ENCODE measurements around the gene TGFBR3.

Gene TGFBR3

DNA sequence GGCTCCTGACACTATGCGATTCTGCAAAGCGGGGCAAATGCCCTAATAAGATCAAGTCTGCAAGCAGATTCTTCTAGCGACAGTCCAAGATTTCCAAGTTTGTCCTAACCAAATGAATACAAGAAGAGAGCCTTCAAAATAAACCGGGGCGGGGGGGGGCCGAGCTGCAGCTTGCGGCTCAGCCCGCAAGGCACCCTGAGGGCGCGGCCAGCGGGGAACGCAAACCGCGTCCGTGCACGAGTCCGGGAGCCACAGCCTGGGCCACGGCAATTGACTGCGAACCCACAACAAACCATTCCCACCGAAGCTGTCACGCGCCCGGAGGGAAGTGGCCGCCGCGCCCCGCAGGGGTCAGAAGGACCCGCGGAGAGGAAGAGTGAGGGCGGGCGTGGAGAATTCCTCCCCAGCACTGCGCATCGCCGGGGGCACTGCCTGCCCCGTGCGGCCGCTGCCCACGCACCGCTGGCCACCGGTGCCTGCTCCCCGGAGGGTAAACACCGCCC, 687 bp downstream of the TGFBR3 start:
- no peak for DNase-seq
- in situ Hi-C loops (cut with MboI; ENCODE audit: low pct_unique_long_range_greater_than_20kb, low sequenced_read_pairs) = no loop called here

GRCh38 chr1:91884459-91885212, 1.3 kb downstream of the TGFBR3 start:
- peak; percentile 35 for DNase-seq
- in situ Hi-C loops (cut with MboI; ENCODE audit: low pct_unique_long_range_greater_than_20kb, low sequenced_read_pairs) = no loop called here

GRCh38 chr1:91883470-91883869, 2.5 kb downstream of the TGFBR3 start:
- in situ Hi-C loops (cut with MboI; ENCODE audit: low pct_unique_long_range_greater_than_20kb, low sequenced_read_pairs) = no loop called here
- peak; percentile 28 for DNase-seq

DNA sequence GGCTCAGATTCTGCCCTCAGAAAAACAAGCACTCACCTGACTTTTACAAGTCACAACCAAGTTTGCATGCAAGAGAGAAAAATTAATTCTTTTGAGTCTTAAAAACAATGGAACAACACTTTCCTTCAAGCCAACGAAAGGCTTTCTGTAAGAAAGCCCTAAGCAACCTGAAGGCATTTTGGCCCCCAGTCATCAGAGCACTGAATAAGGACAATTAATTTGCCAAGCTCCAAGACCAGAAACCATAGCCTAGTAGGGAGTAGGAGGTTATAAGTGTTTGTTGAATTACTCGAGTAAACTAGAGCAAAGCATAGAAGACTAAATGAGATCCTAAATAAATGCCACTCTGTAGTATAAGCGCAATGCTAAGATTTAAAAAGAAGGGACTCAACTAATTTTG, 4.7 kb downstream of the TGFBR3 start:
- in situ Hi-C loops (cut with MboI; ENCODE audit: low pct_unique_long_range_greater_than_20kb, low sequenced_read_pairs) = no loop called here
- DNase-seq = no peak

- no peak for DNase-seq
- in situ Hi-C loops (cut with MboI; ENCODE audit: low pct_unique_long_range_greater_than_20kb, low sequenced_read_pairs) = no loop called here
Measured at GRCh38 chr1:91879733-91880132, 6.2 kb downstream of the TGFBR3 start.

DNA sequence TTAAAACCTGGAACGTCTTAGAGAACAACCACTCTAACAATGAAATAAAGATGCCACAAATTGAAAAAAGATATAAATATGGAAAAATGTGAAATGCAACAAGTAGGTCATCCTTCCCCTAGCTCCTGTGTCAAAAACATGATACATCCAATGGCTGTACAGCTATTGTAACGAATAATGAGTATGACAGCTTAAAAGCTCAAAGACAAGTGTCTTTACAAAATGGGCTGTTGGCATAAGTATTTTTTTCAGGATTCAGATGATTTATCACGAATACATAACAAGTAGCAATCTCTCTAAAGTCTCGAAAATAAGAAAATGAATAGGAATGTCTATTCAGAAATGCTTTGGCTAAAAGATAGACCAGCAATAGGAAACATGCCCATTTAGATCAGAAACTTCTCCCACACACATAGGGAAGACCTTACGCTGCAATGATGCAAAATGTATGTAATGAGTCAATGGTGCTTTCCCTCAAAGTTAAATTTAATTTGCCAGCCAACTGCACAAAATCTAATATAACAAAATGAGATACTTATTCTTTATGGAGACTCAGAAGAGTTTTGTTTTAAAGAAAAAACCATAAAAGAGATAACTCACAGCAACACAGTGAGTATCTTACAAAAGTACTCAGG, 8.3 kb downstream of the TGFBR3 start:
- in situ Hi-C loops (cut with MboI; ENCODE audit: low pct_unique_long_range_greater_than_20kb, low sequenced_read_pairs) = no loop called here
- no peak for DNase-seq

- in situ Hi-C loops (cut with MboI; ENCODE audit: low pct_unique_long_range_greater_than_20kb, low sequenced_read_pairs) = no loop called here
- DNase-seq = no peak
Measured at GRCh38 chr1:91876781-91877573, 9.0 kb downstream of the TGFBR3 start.

DNA sequence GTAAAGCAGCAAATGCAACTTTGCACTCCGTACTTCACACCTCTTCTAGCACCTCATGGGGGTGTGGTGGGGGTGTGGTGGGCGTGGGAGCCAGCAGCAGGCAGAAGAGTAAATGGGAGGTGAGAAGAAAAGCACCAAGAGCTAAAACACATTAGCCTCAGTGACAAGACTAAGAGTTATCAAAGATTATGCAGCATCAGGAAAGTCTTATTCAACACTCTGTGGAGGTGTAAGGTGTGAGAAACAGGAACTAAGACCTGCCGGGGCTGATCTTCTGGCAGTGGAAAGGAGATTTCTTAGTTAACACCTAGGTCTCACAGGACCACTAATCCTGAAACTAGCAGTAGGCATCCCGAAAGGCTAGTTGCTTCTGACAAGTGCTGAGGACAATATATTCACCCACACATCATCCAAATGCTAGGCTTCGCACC, 9.9 kb downstream of the TGFBR3 start:
- no peak for DNase-seq
- in situ Hi-C loops (cut with MboI; ENCODE audit: low pct_unique_long_range_greater_than_20kb, low sequenced_read_pairs) = no loop called here

- DNase-seq = no peak
Measured at GRCh38 chr1:91874167-91874566, 11.8 kb downstream of the TGFBR3 start.

GRCh38 chr1:91872559-91873081, 13.3 kb downstream of the TGFBR3 start:
- in situ Hi-C loops (cut with MboI; ENCODE audit: low pct_unique_long_range_greater_than_20kb, low sequenced_read_pairs) = no loop called here
- DNase-seq = peak; percentile 10

More at GRCh38 chr1:91874167-91874566, 11.8 kb downstream of the TGFBR3 start:
- in situ Hi-C loops (cut with MboI; ENCODE audit: low pct_unique_long_range_greater_than_20kb, low sequenced_read_pairs) = no loop called here

GRCh38 chr1:91872000-91872399, 14.0 kb downstream of the TGFBR3 start:
- in situ Hi-C loops (cut with MboI; ENCODE audit: low pct_unique_long_range_greater_than_20kb, low sequenced_read_pairs) = no loop called here

DNA sequence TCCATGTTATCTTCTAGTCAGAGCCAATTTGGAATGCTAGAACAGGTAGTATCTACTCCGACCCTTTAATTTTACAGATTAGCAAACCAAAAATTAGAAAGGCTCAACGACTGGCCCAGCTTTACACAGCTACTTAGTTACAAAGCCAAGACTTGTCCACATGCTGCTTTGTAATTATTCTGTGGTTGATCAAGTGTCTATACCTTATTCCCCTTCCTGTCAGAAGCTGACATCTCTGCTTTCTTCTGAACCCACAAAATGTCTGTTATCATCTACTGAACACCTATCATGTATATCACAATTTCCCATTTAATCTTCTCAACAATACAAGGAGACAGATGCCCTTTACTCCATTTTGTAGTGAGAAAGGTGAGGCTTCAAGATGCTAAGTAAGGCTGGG, 15.6 kb downstream of the TGFBR3 start:
- in situ Hi-C loops (cut with MboI; ENCODE audit: low pct_unique_long_range_greater_than_20kb, low sequenced_read_pairs) = no loop called here
- DNase-seq = no peak

More at GRCh38 chr1:91872000-91872399, 14.0 kb downstream of the TGFBR3 start:
- DNase-seq = no peak

DNA sequence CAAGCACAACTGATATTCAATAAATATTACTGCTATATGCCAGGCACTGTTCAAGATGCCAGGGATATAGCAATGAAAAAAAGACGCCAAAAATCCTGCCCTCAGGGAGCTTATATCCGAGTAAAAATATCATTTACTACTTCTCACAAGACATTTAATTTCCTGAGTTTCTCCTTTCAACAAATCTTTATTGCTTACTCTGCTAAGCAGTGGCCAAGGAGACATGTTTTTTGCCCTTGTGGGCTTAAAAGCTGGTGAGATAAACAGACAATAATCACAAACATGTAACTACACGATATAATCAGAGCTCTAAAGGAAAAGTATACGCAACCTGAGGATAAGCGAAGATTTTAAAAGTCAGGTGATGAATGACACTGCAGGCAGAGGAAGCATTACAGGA, 19.5 kb downstream of the TGFBR3 start:
- in situ Hi-C loops (cut with MboI; ENCODE audit: low pct_unique_long_range_greater_than_20kb, low sequenced_read_pairs) = no loop called here
- DNase-seq = no peak

GRCh38 chr1:91864017-91864700, 21.8 kb downstream of the TGFBR3 start:
- peak; percentile 15 for DNase-seq
- in situ Hi-C loops (cut with MboI; ENCODE audit: low pct_unique_long_range_greater_than_20kb, low sequenced_read_pairs) = no loop called here

GRCh38 chr1:91863498-91863897, 22.5 kb downstream of the TGFBR3 start:
- in situ Hi-C loops (cut with MboI; ENCODE audit: low pct_unique_long_range_greater_than_20kb, low sequenced_read_pairs) = no loop called here
- no peak for DNase-seq

GRCh38 chr1:91862120-91862519, 23.8 kb downstream of the TGFBR3 start:
- DNase-seq = no peak
- in situ Hi-C loops (cut with MboI; ENCODE audit: low pct_unique_long_range_greater_than_20kb, low sequenced_read_pairs) = no loop called here

- no peak for DNase-seq
- in situ Hi-C loops (cut with MboI; ENCODE audit: low pct_unique_long_range_greater_than_20kb, low sequenced_read_pairs) = no loop called here
Measured at GRCh38 chr1:91857557-91858239, 28.3 kb downstream of the TGFBR3 start.

DNA sequence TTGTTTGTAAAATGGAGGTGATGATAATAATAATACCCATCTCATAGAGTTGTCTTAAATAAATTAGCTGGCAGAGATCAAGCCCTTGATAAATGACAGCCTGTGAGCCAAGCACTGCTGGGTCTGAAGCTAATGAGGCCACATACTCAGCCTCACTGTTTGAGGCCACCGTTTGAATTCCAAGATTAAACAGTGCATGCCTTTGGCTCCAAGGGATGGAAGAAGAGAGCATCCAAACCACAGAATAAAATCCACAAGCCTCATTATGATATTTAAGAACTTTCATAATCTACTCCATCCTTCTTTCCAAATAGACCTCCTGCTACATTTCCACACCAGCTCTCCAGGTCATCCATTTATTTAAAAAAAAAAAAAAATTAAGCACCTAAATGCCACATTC, 29.0 kb downstream of the TGFBR3 start:
- DNase-seq = no peak
- in situ Hi-C loops (cut with MboI; ENCODE audit: low pct_unique_long_range_greater_than_20kb, low sequenced_read_pairs) = no loop called here
